ENCODE data around the gene MEGF9.
"Not testable (repeated sequence)": the region's sequence is repeated elsewhere in the genome, so short reads cannot be mapped to it uniquely, and the experiment has no call there.

MEGF9 gene

GRCh38 chr9:120714088-120714845, at the start of gene MEGF9:
TSS of gene MEGF9 (minus strand) at chr9:120714470. CDS start at chr9:120714358, 112 bp downstream.
- peak; percentile 92 for DNase-seq (ENCODE audit: low read depth)

- no peak for DNase-seq (ENCODE audit: low read depth)
These were observed 46.7 kb upstream of the MEGF9 start for GRCh38 chr9:120761006-120761405.

DNA sequence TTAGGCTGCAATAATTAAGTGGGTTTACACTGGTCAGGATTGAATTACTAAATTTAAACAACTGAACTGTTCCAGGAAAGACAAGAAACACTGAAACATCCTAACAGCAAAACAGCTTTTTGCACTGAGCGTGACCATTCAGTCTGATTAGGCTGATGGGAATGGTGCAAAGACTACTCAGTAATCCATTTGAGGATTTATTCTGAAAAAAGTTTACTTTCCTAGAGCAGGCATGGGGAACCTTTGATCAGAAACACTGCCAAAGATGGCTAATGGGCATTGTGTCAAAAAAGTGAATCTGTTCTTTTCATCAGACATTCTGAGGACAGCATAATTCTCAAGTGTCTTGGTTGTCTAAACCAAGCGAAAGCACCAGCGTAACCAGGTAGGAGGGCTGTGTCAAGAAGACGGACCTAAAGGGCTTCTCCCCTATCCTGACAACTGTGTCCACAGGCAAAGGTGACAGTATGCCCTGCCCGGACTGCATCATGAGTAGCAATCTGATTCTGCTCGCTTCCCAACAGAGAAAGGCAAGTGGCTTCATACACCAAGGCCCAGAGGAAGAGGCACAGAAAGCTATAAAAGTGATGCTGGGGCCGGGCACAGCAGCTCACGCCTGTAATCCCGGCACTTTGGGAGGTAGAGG, 45.6 kb upstream of the MEGF9 start:
- no peak for DNase-seq (ENCODE audit: low read depth)

GRCh38 chr9:120758544-120758943, 44.3 kb upstream of the MEGF9 start:
- no peak for DNase-seq (ENCODE audit: low read depth)

- no peak for DNase-seq (ENCODE audit: low read depth)
These were observed 43.0 kb upstream of the MEGF9 start for GRCh38 chr9:120757026-120757913.

DNA sequence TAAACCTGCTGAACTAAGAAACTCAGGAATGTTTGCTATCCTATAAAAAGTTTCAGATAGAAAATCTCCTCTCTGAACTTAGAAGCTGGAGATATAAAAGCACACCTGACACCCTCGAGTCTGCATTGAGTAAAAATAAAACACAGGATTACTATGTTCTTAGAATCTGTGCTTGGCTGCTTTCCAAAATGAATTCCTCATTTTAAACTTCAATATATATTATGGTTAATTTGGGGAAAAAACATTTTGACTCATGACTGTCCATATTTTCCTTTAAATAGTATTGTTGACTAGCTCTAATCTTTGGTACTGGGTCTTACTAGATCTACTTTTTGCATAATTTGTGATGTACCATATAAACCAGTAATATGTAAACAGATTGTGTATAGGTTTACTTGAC, 42.3 kb upstream of the MEGF9 start:
- DNase-seq (ENCODE audit: low read depth), result no peak

GRCh38 chr9:120755810-120756434, 41.7 kb upstream of the MEGF9 start:
- peak; percentile 62 for DNase-seq (ENCODE audit: low read depth)

- DNase-seq (ENCODE audit: low read depth), result no peak
These were observed 40.8 kb upstream of the MEGF9 start for GRCh38 chr9:120755044-120755443.

GRCh38 chr9:120750421-120750820, 36.2 kb upstream of the MEGF9 start:
- no peak for DNase-seq (ENCODE audit: low read depth)

GRCh38 chr9:120746366-120746765, 32.1 kb upstream of the MEGF9 start:
- DNase-seq (ENCODE audit: low read depth), result not testable (repeated sequence)

- DNase-seq (ENCODE audit: low read depth), result no peak
These were observed 31.0 kb upstream of the MEGF9 start for GRCh38 chr9:120745278-120745677.

- no peak for DNase-seq (ENCODE audit: low read depth)
These were observed 28.7 kb upstream of the MEGF9 start for GRCh38 chr9:120742951-120743416.

- DNase-seq (ENCODE audit: low read depth), result no peak
These were observed 27.4 kb upstream of the MEGF9 start for GRCh38 chr9:120741701-120742100.

DNA sequence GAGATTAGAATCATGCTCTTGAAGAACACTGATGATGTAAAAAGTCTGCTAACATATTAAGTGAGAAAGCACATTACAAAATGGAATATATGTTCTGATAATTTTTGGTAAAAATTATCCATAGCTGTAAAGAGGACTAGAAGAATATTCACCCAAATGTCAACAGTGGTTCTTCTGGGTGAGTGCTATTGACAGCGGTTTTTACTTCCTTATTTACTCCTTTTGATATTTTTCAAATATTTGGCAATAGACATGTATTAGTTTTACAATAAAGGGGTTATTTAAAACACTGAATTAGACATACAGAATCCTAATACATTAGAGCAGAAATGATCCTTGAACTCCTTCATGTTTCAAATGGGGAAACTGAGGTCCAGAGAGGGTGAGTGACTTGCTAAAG, 26.9 kb upstream of the MEGF9 start:
- DNase-seq (ENCODE audit: low read depth), result no peak

DNA sequence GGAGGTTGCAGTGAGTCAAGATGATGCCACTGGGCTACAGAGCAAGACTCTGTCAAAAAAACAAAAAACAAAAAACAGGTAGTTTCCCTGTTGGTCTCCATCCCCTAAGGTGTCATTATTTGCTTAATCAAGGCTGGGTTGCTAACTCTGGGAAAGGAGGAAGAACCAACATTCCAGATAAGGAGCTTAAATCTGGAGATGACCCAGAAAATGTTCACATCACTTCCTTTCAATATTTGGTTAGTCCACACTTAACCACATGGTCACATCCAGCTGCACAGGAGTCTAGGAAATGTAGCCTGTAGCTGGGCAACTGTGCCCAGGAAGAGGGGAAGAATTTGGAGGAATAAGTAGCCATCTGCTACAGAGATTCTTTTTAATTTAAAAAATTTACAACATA, 25.9 kb upstream of the MEGF9 start:
- no peak for DNase-seq (ENCODE audit: low read depth)

GRCh38 chr9:120737416-120738165, 23.3 kb upstream of the MEGF9 start:
- DNase-seq (ENCODE audit: low read depth), result no peak

- DNase-seq (ENCODE audit: low read depth), result no peak
These were observed 22.6 kb upstream of the MEGF9 start for GRCh38 chr9:120736881-120737280.

DNA sequence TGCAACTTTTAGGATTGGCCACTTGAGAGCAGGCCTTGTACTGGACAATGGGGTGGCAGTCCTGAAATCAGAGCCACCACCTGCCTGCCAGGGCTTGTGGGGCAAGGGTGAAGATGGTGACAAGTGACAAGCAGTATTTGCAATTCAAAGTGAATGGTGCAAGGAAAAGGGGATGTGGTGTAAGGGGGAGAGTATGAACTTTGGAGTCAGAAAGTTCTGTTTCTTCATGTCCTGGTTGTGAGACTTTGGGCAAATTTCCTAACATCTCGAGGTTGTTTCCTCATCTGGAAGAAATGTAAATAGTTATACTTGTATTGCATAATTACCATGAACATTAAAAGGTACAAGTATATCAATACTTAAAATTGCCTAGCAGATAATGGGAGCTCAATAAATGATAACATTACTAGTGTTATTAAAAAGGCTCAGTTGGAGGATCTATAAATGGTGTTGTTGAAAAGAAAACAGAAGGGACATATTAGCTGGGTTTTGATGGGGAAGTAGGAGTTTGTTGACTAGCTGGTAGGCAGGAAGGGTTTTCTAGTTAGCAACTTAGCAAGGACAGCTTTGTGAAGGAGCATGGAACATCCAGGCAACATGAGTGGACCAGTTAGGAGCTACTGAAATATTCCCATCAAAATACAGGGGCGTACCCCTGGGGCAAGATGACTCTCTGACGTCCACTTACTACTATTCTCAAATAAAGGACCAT, 21.3 kb upstream of the MEGF9 start:
- no peak for DNase-seq (ENCODE audit: low read depth)

DNA sequence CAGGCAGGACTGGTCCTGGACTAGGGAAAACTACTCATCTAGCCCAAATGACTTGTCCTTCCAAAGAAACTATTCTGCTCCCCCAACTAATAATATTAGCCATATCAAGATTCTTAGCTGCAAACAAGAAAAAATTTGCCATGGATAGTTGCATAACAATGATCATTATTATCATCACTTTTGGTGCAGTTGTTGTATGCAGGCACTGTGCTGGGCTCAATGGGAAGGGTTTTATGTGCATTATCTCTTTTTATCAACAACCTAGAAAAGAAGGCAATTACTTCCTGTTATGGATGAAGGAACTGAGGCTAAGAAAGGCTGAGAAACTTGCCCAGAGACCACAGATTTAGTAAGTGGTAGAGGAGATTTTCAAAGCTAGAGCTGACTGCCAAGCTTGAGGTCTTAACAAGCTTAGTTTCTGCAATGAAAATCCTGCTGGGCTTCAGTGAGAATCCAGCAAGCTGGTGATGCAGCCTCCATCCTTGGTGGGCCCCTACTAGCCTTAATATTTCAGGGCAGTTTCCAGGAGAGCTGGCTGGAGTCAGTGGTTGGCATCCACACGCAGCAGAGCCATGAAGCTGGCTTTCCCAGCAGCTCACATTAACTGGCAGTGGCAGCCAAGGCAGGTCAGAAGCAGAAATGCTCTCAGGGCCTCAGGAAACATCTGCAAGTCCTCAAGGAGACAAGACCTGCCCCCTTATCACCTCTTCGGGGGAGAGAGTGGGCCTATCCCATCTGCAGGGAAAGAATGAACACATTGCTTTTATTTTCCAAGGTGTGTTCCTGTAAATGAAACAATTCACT, 20.5 kb upstream of the MEGF9 start:
- no peak for DNase-seq (ENCODE audit: low read depth)

GRCh38 chr9:120733190-120733589, 18.9 kb upstream of the MEGF9 start:
- DNase-seq (ENCODE audit: low read depth), result no peak
